ENCODE results near the gene USP17L12. TPM values are rescaled to one million over a fixed set of nuclear protein-coding genes. Genes with fewer than 3 reads are reported as not detected.
"Not testable (repeated sequence)": the region's sequence is repeated elsewhere in the genome, so short reads cannot be mapped to it uniquely, and the experiment has no call there.

Gene USP17L12, protein sequence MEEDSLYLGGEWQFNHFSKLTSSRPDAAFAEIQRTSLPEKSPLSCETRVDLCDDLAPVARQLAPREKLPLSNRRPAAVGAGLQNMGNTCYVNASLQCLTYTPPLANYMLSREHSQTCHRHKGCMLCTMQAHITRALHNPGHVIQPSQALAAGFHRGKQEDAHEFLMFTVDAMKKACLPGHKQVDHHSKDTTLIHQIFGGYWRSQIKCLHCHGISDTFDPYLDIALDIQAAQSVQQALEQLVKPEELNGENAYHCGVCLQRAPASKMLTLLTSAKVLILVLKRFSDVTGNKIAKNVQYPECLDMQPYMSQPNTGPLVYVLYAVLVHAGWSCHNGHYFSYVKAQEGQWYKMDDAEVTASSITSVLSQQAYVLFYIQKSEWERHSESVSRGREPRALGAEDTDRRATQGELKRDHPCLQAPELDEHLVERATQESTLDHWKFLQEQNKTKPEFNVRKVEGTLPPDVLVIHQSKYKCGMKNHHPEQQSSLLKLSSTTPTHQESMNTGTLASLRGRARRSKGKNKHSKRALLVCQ
- polyA plus RNA-seq (2013) = not detected

DNA sequence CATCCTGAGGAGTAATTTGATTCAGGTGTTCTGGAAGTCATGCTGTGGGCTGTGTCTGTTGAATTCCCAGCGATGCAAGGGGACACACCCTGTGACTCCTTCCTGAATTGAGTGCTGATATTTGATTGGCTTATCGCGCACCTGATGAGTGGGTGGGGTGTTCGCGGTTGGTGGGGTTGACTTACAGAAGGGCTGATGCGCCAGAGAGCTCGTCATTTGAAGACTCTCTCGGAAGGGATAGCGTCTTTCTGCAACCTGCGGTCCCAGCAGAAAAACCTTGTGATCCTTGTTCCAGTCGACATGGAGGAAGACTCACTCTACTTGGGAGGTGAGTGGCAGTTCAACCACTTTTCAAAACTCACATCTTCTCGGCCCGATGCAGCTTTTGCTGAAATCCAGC, at the start of gene USP17L12:
Gene USP17L12, plus strand, starts transcription at position 301 of the 400 bp plus-strand sequence. Its CDS starts 0 bp downstream, at position 301.
- H3K36me3 ChIP-seq (ENCODE audit: control insufficient read depth in 4 of 4, insufficient read depth in 4 of 4, low read length in 3 of 4); CTCF ChIA-PET; H3K27me3 ChIP-seq (replicated peaks in 2 of 5; ENCODE audit: control insufficient read depth in 4 of 5, insufficient read depth in 5 of 5, low read length in 4 of 5); H3K4me1 ChIP-seq (ENCODE audit: control extremely low read depth in 1 of 4, control insufficient read depth in 4 of 4, insufficient read depth in 4 of 4, low read length in 3 of 4); POLR2A ChIA-PET; H3K27ac ChIP-seq (ENCODE audit: insufficient read depth in 1 of 2, low read depth in 1 of 2, low read length in 2 of 2, poor library complexity in 1 of 2, severe bottlenecking in 2 of 2); H3K9me3 ChIP-seq (ENCODE audit: control extremely low read depth in 1 of 5, control insufficient read depth in 4 of 5, insufficient read depth in 2 of 5, low read depth in 1 of 5, low read length in 4 of 5); H3K4me3 ChIP-seq (ENCODE audit: control insufficient read depth in 1 of 7, extremely low read depth in 1 of 7, insufficient read depth in 4 of 7, low read depth in 2 of 7, low read length in 6 of 7); DNase-seq: not testable (repeated sequence)
- WGBS (ENCODE audit: insufficient coverage) = no CpG with 5 or more reads among the region's 13 CpGs

DNA sequence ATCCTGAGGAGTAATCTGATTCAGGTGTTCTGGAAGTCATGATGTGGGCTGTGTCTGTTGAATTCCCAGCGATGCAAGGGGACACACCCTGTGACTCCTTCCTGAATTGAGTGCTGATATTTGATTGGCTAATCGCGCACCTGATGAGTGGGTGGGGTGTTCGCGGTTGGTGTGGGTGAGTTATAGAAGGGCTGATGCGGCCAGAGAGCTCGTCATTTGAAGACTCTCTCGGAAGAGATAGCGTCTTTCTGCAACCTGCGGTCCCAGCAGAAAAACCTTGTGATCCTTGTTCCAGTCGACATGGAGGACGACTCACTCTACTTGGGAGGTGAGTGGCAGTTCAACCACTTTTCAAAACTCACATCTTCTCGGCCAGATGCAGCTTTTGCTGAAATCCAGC, 9.6 kb upstream of the USP17L12 start, which contains the start of gene USP17L10:
Gene USP17L10, plus strand, starts transcription at position 301 of the 400 bp plus-strand sequence. Its CDS starts 0 bp downstream, at position 301.
- no CpG with 5 or more reads among the region's 13 CpGs for WGBS (ENCODE audit: insufficient coverage)
- DNase-seq; H3K4me1 ChIP-seq (ENCODE audit: control extremely low read depth in 1 of 4, control insufficient read depth in 4 of 4, insufficient read depth in 4 of 4, low read length in 3 of 4); H3K9me3 ChIP-seq (ENCODE audit: control extremely low read depth in 1 of 5, control insufficient read depth in 4 of 5, insufficient read depth in 2 of 5, low read depth in 1 of 5, low read length in 4 of 5); CTCF ChIA-PET; POLR2A ChIA-PET; H3K36me3 ChIP-seq (ENCODE audit: control insufficient read depth in 4 of 4, insufficient read depth in 4 of 4, low read length in 3 of 4); H3K4me3 ChIP-seq (ENCODE audit: control insufficient read depth in 1 of 7, extremely low read depth in 1 of 7, insufficient read depth in 4 of 7, low read depth in 2 of 7, low read length in 6 of 7); H3K27me3 ChIP-seq (replicated peaks in 2 of 5; ENCODE audit: control insufficient read depth in 4 of 5, insufficient read depth in 5 of 5, low read length in 4 of 5); H3K27ac ChIP-seq (ENCODE audit: insufficient read depth in 1 of 2, low read depth in 1 of 2, low read length in 2 of 2, poor library complexity in 1 of 2, severe bottlenecking in 2 of 2): not testable (repeated sequence)

DNA sequence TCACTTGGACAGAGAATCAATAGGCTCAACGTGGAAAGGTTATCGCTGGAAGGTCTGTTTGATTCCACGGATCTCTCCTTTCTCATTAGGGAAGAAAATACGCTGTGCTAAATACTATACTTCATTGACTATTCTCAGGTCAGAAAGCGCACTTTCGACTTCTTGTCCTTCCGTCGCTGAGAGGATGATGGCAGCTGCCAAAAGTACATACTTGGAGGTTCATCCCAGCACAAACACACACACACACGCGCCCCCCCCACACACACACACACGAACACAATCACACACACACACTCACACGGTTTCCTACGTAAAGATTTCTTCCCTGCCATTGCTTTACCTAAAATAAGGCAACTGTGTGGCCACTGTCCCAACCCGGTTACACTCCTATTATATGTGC, 5.3 kb upstream of the USP17L12 start:
- H3K27ac ChIP-seq (ENCODE audit: insufficient read depth in 1 of 2, low read depth in 1 of 2, low read length in 2 of 2, poor library complexity in 1 of 2, severe bottlenecking in 2 of 2); H3K4me3 ChIP-seq (ENCODE audit: control insufficient read depth in 1 of 7, extremely low read depth in 1 of 7, insufficient read depth in 4 of 7, low read depth in 2 of 7, low read length in 6 of 7); DNase-seq; H3K9me3 ChIP-seq (ENCODE audit: control extremely low read depth in 1 of 5, control insufficient read depth in 4 of 5, insufficient read depth in 2 of 5, low read depth in 1 of 5, low read length in 4 of 5); H3K36me3 ChIP-seq (ENCODE audit: control insufficient read depth in 4 of 4, insufficient read depth in 4 of 4, low read length in 3 of 4); CTCF ChIA-PET; H3K4me1 ChIP-seq (ENCODE audit: control extremely low read depth in 1 of 4, control insufficient read depth in 4 of 4, insufficient read depth in 4 of 4, low read length in 3 of 4); POLR2A ChIA-PET; H3K27me3 ChIP-seq (replicated peaks in 2 of 5; ENCODE audit: control insufficient read depth in 4 of 5, insufficient read depth in 5 of 5, low read length in 4 of 5): not testable (repeated sequence)
- WGBS (ENCODE audit: insufficient coverage) = 91% methylated on average over 8 of the region's 14 CpGs

DNA sequence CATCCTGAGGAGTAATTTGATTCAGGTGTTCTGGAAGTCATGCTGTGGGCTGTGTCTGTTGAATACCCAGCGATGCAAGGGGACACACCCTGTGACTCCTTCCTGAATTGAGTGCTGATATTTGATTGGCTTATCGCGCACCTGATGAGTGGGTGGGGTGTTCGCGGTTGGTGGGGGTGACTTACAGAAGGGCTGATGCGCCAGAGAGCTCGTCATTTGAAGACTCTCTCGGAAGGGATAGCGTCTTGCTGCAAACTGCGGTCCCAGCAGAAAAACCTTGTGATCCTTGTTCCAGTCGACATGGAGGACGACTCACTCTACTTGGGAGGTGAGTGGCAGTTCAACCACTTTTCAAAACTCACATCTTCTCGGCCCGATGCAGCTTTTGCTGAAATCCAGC, 4.8 kb upstream of the USP17L12 start, which contains the start of gene USP17L11:
Gene USP17L11, plus strand, starts transcription at position 301 of the 400 bp plus-strand sequence. Its CDS starts 0 bp downstream, at position 301.
- no CpG with 5 or more reads among the region's 14 CpGs for WGBS (ENCODE audit: insufficient coverage)
- H3K27ac ChIP-seq (ENCODE audit: insufficient read depth in 1 of 2, low read depth in 1 of 2, low read length in 2 of 2, poor library complexity in 1 of 2, severe bottlenecking in 2 of 2); DNase-seq; CTCF ChIA-PET; H3K36me3 ChIP-seq (ENCODE audit: control insufficient read depth in 4 of 4, insufficient read depth in 4 of 4, low read length in 3 of 4); H3K4me3 ChIP-seq (ENCODE audit: control insufficient read depth in 1 of 7, extremely low read depth in 1 of 7, insufficient read depth in 4 of 7, low read depth in 2 of 7, low read length in 6 of 7); POLR2A ChIA-PET; H3K9me3 ChIP-seq (ENCODE audit: control extremely low read depth in 1 of 5, control insufficient read depth in 4 of 5, insufficient read depth in 2 of 5, low read depth in 1 of 5, low read length in 4 of 5); H3K4me1 ChIP-seq (ENCODE audit: control extremely low read depth in 1 of 4, control insufficient read depth in 4 of 4, insufficient read depth in 4 of 4, low read length in 3 of 4); H3K27me3 ChIP-seq (replicated peaks in 2 of 5; ENCODE audit: control insufficient read depth in 4 of 5, insufficient read depth in 5 of 5, low read length in 4 of 5): not testable (repeated sequence)

DNA sequence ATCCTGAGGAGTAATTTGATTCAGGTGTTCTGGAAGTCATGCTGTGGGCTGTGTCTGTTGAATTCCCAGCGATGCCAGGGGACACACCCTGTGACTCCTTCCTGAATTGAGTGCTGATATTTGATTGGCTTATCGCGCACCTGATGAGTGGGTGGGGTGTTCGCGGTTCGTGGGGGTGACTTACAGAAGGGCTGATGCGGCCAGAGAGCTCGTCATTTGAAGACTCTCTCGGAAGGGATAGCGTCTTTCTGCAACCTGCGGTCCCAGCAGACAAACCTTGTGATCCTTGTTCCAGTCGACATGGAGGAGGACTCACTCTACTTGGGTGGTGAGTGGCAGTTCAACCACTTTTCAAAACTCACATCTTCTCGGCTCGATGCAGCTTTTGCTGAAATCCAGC, 4.6 kb downstream of the USP17L12 start, which contains the start of gene USP17L13:
Gene USP17L13, plus strand, starts transcription at position 301 of the 400 bp plus-strand sequence. Its CDS starts 0 bp downstream, at position 301.
- no CpG with 5 or more reads among the region's 14 CpGs for WGBS (ENCODE audit: insufficient coverage)
- H3K27me3 ChIP-seq (replicated peaks in 2 of 5; ENCODE audit: control insufficient read depth in 4 of 5, insufficient read depth in 5 of 5, low read length in 4 of 5); H3K4me1 ChIP-seq (ENCODE audit: control extremely low read depth in 1 of 4, control insufficient read depth in 4 of 4, insufficient read depth in 4 of 4, low read length in 3 of 4); DNase-seq; H3K36me3 ChIP-seq (ENCODE audit: control insufficient read depth in 4 of 4, insufficient read depth in 4 of 4, low read length in 3 of 4); H3K27ac ChIP-seq (ENCODE audit: insufficient read depth in 1 of 2, low read depth in 1 of 2, low read length in 2 of 2, poor library complexity in 1 of 2, severe bottlenecking in 2 of 2); POLR2A ChIA-PET; H3K4me3 ChIP-seq (ENCODE audit: control insufficient read depth in 1 of 7, extremely low read depth in 1 of 7, insufficient read depth in 4 of 7, low read depth in 2 of 7, low read length in 6 of 7); H3K9me3 ChIP-seq (ENCODE audit: control extremely low read depth in 1 of 5, control insufficient read depth in 4 of 5, insufficient read depth in 2 of 5, low read depth in 1 of 5, low read length in 4 of 5); CTCF ChIA-PET: not testable (repeated sequence)

DNA sequence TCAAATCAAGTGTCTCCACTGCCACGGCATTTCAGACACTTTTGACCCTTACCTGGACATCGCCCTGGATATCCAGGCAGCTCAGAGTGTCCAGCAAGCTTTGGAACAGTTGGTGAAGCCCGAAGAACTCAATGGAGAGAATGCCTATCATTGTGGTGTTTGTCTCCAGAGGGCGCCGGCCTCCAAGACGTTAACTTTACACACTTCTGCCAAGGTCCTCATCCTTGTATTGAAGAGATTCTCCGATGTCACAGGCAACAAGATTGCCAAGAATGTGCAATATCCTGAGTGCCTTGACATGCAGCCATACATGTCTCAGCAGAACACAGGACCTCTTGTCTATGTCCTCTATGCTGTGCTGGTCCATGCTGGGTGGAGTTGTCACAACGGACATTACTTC, 10.3 kb downstream of the USP17L12 start:
- no CpG with 5 or more reads among the region's 8 CpGs for WGBS (ENCODE audit: insufficient coverage)
- CTCF ChIA-PET; H3K36me3 ChIP-seq (ENCODE audit: control insufficient read depth in 4 of 4, insufficient read depth in 4 of 4, low read length in 3 of 4); POLR2A ChIA-PET; DNase-seq; H3K4me3 ChIP-seq (ENCODE audit: control insufficient read depth in 1 of 7, extremely low read depth in 1 of 7, insufficient read depth in 4 of 7, low read depth in 2 of 7, low read length in 6 of 7); H3K9me3 ChIP-seq (ENCODE audit: control extremely low read depth in 1 of 5, control insufficient read depth in 4 of 5, insufficient read depth in 2 of 5, low read depth in 1 of 5, low read length in 4 of 5); H3K27ac ChIP-seq (ENCODE audit: insufficient read depth in 1 of 2, low read depth in 1 of 2, low read length in 2 of 2, poor library complexity in 1 of 2, severe bottlenecking in 2 of 2); H3K27me3 ChIP-seq (replicated peaks in 2 of 5; ENCODE audit: control insufficient read depth in 4 of 5, insufficient read depth in 5 of 5, low read length in 4 of 5); H3K4me1 ChIP-seq (ENCODE audit: control extremely low read depth in 1 of 4, control insufficient read depth in 4 of 4, insufficient read depth in 4 of 4, low read length in 3 of 4): not testable (repeated sequence)

DNA sequence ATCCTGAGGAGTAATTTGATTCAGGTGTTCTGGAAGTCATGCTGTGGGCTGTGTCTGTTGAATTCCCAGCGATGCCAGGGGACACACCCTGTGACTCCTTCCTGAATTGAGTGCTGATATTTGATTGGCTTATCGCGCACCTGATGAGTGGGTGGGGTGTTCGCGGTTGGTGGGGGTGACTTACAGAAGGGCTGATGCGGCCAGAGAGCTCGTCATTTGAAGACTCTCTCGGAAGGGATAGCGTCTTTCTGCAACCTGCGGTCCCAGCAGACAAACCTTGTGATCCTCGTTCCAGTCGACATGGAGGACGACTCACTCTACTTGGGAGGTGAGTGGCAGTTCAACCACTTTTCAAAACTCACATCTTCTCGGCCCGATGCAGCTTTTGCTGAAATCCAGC, 14.1 kb downstream of the USP17L12 start, which contains the start of gene USP17L15:
Gene USP17L15, plus strand, starts transcription at position 301 of the 400 bp plus-strand sequence. Its CDS starts 0 bp downstream, at position 301.
- H3K27ac ChIP-seq (ENCODE audit: insufficient read depth in 1 of 2, low read depth in 1 of 2, low read length in 2 of 2, poor library complexity in 1 of 2, severe bottlenecking in 2 of 2); H3K4me3 ChIP-seq (ENCODE audit: control insufficient read depth in 1 of 7, extremely low read depth in 1 of 7, insufficient read depth in 4 of 7, low read depth in 2 of 7, low read length in 6 of 7); CTCF ChIA-PET; H3K36me3 ChIP-seq (ENCODE audit: control insufficient read depth in 4 of 4, insufficient read depth in 4 of 4, low read length in 3 of 4); H3K27me3 ChIP-seq (replicated peaks in 2 of 5; ENCODE audit: control insufficient read depth in 4 of 5, insufficient read depth in 5 of 5, low read length in 4 of 5); POLR2A ChIA-PET; H3K4me1 ChIP-seq (ENCODE audit: control extremely low read depth in 1 of 4, control insufficient read depth in 4 of 4, insufficient read depth in 4 of 4, low read length in 3 of 4); DNase-seq; H3K9me3 ChIP-seq (ENCODE audit: control extremely low read depth in 1 of 5, control insufficient read depth in 4 of 5, insufficient read depth in 2 of 5, low read depth in 1 of 5, low read length in 4 of 5): not testable (repeated sequence)
- no CpG with 5 or more reads among the region's 15 CpGs for WGBS (ENCODE audit: insufficient coverage)

Measured in common myeloid progenitor, CD34-positive (primary cell).